Amniotic epithelial cell (primary cell): ENCODE measurements around the gene EBF3.

Experiments
- DNase-seq: peaks from one replicate; pipeline ENCODE4 v3.0.0-alpha.2; 2010; ENCODE audit warnings: low read depth

EBF3 gene, protein sequence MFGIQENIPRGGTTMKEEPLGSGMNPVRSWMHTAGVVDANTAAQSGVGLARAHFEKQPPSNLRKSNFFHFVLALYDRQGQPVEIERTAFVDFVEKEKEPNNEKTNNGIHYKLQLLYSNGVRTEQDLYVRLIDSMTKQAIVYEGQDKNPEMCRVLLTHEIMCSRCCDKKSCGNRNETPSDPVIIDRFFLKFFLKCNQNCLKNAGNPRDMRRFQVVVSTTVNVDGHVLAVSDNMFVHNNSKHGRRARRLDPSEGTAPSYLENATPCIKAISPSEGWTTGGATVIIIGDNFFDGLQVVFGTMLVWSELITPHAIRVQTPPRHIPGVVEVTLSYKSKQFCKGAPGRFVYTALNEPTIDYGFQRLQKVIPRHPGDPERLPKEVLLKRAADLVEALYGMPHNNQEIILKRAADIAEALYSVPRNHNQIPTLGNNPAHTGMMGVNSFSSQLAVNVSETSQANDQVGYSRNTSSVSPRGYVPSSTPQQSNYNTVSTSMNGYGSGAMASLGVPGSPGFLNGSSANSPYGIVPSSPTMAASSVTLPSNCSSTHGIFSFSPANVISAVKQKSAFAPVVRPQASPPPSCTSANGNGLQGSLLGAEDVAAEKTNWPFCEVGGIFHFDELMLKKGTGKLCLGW

DNA sequence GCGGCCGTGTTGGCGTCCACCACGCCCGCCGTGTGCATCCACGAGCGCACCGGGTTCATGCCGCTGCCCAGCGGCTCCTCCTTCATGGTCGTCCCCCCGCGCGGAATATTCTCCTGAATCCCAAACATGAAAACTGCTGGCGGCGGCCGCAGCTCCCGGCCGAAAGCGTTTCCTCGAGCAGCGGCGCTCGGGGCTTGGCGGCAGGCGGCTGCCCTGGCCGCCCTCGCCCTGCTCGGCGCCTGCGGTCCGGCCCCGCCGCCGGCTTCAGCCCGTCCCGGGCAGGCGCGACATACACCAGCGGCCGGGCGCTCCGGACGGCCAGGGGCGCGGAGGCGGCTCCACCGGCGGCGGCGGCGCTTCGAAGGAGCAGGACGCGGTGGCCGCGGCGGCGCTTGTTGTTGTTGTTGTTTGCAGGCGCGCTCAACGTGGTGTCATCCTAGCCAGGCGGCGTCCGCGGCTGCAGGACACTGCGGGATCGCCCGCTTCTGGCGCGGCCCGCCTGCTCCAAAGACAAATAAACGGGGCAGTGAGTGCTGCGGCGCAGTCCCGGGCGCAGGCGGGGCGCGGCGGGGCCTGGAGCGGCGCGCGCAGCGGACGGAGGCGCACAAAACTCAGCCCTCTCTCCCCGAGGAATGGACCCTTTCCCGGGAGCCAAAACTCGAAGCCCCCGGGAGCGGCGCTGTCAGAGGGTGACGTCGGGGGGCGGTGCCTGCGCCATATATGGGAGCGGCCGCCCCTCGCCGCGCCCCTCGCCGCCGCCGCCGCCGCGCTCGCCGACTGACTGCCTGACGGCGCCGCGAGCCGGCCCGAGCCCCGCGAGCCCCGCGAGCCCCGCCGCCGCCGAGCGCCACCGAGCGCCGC, at the start of gene EBF3:
Gene EBF3 (minus strand): TSS at position 634 of the 861 bp plus-strand sequence. CDS start 506 bp downstream, at position 128.
- DNase-seq, result peak; percentile 2

DNA sequence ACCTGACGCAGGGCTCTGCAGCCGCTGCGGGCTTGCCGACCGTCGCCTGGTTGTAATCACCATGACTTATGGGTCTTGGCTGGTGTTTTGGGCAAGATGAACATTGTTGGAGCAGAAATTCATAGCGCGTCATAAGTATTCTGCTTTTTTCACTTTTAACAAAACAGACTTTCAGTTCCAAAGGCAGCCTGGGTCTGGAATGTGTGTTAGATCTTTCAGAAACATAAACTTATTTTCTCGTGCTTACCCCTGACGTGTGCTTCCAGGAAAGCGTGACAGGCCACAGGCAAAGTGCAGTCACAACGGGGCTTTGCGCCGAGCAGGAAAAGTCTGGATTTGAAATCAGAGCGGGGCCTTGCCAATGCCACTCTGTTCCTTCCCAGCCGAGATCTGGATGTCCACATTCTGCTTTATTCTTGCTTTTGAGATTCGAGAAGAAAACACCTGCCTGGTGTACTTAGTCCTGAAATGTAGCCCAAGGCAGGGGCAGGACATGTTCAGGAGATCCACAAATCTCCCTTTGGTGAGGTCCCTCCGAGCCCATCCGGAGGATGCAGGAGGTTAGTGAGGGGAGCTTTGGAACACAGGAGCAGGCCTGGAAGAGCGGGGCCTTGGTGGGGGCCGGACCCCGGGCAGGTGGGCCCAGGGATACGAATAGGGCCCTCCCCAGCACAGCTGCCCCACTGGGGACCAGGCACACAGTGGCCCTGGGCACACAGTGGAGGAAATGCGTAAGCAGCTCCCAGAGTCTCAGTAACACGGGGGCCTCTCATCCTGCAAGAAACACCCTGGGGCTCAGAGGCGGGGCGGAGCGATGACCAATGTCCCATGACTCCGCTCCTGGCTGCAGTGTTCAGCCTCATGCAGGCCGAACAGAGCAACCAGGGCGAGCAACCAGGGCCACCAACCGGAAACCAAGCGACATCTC, 49.5 kb upstream of the EBF3 start:
- DNase-seq, result no peak

DNA sequence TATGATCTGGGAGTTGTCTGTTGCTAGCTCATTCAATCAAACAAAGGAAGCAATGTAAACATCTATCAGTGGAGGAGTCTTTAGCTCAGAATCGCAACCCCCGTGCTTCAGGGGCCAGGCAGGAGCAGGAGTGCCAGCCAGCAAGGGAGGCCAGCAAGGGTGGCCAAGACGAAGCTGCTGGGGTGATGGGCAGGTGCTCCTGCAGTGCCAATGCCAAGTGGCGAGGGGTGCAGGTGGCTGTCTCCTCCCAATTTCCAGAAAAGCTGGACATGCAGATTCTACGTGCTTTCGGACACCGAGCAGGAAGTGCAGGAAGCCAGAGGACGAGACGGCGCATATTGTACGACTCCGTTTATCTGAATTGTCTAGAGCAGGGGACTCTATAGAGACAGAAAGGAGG, 48.1 kb upstream of the EBF3 start:
- DNase-seq, result no peak

DNA sequence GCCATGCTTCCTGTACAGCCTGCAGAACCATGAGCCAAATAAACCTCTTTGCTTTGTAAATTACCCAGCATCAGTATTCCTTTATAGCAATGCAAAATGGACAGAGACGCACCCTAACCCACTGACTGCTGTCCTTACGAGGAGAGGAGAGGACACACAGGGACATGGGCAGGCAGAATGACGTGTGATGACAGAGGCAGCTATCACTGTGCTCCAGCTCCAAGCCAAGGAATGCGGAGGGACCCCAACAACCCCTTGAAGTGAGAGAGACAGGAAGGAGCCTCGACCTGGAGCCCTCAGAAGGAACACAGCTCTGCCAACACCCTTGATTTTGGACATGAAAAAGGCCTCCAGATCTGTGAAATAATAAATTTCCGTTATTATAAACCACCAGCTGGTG, 46.6 kb upstream of the EBF3 start:
- no peak for DNase-seq

DNA sequence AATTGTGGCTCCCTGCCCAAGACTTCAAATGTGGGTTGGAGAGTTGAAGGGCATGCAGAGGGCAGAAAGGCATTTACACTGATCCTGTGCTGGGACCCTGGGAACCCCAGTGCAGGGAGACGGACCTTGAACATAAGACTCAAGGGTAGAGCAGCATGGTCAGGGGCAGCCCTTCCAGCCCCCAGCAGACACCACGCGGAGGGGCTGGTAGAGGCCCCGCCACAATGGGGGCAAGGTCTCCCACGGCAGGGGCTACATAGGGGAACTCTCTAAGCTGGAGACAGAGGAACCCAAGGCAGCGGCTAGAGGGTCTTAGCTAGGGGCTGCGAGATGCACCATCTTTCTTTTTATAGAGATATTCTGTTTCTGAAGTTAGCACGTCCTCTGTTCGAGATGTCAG, 45.2 kb upstream of the EBF3 start:
- no peak for DNase-seq

DNA sequence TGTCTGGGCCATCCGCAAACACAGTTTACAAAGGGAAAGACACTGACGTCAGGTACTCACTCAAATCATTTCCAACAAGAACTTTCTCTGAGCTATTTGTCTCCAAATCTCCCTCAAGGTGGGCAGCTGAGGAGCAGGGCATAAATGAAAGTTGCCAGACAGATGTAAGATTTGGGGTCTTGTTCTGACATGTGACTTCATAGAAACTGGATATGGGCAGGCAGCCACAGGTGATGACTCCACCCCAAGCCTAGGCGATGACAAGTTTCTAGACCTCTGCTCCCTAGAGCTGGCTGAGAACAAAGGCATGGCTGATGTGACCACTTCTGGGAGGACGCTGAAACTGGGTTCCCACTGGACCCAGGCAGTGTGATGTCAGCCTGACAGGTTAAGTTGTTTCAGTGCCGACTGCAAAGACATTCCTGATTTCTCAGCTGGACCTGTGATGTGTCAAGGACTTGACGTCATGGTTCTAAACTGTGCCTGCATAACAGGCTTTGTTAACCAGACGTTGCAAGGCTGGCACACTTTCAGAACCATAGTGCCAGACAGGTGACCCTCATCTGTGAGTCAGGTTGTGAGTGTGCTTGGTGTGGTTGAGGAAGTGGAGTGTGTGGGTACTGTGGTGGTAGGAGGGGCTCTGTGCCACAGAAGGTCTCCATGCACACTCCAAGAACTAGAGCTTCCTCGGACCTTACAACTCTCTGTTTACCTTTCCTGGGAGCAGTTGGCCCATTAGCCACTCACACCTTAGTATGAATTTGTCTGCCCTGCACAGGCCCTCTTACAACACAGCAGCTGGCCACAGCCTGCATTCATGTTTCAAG, 39.9 kb upstream of the EBF3 start:
- no peak for DNase-seq

DNA sequence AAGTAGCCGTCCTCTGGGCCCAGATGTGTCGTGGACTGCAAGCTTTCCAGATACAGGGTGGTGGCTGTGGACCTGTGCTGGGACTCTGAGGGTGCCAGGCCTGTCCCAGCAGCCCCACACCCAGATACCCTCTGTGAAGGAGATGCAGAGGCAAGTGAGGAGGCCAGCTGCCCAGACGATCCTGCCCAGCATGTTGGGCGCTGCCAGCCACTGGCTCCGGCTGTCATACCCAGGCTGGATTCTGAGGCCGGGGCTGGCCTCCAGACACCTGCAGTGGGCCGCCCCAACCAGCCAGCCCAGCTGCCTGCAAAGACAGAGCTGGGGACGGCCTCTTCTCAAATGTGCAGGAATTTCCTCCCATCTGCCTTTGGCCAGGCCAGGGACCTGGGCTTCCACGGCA, 39.1 kb upstream of the EBF3 start:
- DNase-seq, result no peak

DNA sequence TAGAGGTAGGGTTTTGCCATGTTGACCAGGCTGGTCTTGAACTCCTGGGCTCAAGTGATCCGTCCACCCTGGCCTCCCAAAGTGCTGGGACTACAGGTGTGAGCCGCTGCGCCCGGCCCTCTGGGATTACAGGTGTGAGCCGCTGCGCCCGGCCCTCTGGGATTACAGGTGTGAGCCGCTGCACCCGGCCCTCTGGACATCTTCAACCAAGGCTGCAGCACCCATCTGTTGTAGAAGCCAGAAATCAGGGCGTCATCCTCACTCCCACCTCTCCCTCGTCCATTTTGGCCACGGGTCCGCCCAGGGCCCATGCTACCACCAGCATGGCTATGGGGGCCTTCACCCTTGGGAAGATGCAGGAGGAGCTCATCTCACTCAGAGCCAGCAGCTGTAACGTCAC, 38.5 kb upstream of the EBF3 start:
- DNase-seq, result no peak

DNA sequence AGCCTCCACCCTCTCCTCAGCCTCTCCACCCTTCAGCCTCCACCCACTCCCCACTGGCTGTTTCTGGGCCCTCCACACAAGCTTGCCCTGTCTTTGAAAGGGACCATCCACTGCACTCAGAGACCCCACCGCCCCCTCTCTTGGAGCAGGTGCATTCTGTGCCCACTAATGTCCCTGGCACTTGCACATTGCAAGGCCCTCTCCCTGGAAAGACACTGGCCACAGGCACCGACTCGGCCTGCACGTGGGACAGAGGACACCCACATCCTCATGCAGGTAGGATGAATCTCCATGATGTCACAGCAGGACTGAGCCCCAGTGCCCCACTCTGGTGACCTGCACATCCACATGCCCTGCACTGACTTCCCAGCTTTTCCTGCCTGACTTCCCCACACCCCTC, 36.8 kb upstream of the EBF3 start:
- DNase-seq, result no peak

DNA sequence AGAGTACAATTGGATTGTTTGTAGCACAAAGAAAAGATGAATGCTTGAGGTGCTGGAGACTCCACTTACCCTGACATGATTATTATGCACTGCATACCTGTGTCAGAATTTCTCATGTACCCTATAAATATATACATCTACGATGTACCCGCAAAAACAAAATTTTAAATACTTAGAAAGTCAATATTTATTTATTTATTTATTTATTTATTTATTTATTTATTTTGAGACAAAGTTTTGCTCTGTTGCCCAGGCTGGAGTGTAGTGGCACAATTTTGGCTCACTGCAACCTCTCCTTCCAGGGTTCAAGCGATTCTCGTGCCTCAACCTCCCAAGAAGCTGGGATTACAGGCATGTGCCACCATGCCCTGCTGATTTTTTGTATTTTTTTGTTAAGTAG, 35.1 kb upstream of the EBF3 start:
- no peak for DNase-seq

DNA sequence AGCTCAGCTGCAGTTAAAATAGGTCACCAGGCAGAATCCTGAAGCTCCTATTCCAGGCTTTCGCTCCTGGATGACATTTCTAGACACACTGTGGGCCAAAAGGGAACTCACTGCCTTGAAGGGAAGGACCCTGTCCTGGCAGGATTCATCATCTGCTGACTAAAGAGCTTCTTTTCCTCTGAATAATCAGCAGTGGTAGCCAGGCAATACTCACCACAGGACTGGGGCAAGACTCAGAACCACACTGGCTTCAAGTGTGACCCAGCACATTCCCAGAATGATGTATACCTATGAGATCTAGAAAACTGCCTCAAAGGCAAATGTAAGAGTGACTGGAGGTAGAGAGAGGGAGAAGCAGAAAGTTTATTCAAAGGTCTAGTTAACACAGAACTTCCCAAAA, 29.5 kb upstream of the EBF3 start:
- no peak for DNase-seq

DNA sequence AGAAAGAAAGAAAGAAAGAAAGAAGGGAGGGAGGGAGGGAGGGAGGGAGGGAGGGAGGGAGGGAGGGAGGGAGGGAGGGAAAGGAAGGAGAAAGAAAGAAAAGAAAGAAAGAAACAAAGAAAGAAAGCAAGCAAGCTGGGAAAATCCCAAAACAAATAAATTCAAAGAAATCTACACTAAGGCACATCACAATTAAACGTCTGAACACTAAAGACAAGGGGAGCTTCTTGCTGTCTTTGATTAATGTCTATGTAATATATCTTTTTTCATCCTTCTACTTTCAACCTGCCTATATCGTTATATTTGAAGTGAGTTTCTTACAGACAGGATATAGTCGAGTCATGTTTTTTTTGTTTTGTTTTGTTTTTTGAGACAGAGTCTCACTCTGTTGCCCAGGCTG, 28.3 kb upstream of the EBF3 start:
- no peak for DNase-seq

DNA sequence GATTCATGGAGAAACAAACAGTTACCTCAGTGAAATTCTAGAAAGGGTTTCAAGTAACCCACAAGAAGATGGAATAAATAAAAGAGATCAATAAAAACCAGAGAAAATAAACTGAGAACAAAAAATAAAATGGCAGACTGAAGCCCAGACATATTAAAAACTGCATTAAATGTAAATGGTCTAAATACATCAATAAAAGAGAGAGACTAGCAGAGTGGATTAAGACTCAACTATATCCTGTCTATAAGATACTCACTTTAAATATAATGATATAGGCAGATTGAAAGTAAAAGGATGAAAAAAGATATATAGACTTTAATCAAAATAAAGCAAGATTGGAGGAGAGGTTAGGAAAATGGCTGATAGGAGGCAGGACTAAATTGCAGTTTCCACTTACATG, 18.8 kb upstream of the EBF3 start:
- DNase-seq, result no peak

DNA sequence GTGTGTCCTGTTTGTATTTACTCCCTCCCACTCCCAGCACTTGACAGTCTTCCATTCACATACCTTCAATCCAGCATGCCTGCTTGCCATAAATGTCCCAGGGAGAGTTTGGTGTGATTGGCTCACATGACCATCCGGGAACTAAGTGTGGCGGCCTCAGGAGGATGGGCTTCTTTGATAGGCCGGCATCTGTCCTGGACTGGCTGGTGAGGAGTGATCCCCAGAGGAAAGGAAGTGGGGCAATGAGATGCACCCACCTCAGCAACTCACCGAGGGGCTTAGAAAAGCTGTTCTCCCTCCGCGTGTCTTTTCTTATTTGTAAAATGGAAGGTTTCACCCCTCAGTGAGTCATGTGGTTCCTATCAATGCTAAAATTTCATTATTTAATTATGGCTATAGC, 14.9 kb upstream of the EBF3 start:
- DNase-seq, result no peak

DNA sequence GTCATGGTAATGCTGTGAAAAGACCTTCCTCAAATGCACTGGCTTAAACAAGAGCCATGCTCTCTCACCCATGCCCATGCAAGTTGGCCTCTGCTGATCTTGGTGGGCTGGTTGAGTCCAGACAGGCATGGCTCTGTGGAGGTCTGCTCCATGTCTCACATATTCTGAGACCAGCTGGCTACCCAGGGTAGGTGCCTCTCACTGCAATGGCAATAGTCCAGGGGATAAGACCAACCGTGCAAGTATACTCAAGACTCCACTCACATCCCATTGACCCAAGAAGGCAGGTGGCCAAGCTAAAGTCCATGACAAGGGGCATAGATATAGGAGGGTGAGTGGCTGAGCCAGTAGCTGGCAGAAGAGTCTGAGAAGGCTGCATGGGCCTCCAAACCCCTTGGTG, 14.2 kb upstream of the EBF3 start:
- DNase-seq, result no peak

DNA sequence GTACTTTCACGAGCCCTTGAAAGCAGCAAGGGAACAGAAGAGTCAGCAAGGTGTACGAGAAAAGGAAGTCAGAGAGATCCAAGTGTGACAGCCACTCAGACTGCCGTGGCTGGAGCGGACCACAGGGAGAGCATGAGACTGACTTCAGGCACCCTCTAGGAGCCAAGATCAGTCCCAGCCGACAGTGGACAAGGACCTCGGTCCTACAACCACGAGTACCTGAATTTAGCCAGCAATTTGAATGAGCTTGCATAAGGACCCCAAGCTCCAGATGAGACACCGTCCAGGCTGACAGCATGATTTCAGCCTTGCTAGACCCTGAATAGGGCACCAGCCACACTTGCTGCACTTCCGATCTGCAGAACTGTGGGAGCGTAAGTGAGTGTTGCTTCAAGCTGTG, 13.7 kb upstream of the EBF3 start:
- no peak for DNase-seq

DNA sequence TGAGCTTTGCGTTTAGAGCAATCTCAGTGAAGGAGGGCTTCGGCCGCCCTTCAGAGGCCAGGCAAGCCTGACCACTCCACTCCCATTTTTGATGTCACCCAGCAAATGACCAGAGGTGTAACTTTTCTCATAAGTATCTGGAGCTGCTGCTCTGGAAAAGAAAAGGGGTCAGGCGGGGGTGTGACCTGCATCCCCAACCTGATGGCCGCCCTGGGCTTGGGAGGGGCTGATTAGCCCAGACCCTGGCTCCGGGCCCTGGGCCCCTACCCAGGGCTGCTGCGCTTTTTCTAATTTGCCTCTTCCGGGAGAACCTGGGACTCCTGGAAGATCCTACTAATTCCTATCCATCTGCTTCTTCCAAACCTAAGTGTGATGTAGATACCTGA, 9.6 kb upstream of the EBF3 start:
- DNase-seq, result no peak

DNA sequence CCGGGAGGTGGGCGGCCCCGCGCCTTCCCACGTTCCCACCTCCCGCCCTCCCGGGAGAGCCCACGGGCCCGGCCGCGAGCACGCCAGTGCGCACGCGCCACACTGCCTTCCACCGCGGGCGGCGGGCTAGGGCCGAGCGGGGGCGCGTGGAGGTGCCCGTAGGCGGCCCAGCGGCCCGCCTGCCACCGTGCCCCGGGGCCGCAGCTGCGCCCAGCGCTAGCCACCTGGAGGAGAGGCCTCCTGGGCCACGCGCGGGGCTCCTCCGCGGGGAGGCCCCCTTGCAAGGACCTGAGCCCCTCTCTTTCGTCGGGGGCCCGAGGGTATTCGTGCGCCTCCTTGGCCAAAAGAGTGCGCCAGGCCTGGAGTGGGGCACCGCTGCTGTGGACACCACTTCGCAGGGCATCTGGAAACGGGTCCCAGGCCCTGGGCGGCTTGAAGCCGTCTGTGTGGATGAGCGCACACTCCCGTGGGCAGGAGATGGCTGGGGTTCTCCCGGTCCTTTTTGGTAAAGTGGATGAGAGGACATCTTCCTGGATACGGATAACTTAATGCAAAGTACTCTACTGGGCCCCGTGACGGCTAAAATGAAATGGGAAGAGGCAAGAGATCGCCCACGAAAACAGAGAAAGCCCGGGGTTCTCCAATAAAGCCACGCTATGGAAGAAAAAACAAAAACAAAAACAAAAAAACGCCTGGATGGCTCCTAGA, 9.0 kb upstream of the EBF3 start:
- no peak for DNase-seq

DNA sequence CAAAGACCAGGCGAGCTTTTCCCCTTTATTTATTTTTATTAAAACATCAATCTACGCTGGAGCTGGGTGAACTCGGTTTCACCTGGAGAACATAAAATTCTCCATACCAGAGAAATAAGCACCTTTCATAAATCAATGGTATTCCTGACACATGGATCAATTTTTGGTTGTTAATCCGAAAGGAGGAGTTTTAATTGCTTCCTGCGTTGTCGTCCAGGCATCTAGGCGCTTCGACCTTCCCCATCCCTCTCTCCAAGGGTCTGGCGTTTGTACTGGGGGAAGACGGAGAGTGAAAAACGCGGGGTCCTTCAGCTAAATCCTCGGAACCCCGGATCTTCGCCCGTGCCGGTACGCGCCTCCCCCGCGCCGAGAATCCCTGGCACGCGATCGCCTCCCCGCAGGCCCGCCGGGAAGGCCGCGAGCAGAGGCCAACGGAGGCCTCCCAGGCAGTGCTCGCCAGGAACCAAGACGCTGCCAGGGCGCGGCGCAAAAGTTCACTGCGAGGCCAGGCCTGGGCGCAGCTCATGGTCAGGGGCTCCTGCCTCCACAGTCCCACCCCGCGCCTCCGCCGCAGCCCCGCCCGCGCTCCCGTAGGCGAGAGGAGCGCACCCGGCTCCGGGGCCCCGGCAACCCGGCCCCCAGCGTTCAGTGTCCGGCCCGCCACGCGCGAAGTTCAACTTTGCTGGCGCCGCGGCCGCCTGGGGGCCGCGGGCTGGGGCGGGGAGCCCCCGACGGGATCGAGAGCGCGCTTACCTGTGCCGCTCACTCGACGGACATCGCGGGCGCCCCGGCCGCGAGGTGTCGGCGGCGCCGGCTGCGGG, 8.3 kb upstream of the EBF3 start:
- no peak for DNase-seq
